Measurements from ENCODE around the gene ITGAX.

ITGAX gene

DNA sequence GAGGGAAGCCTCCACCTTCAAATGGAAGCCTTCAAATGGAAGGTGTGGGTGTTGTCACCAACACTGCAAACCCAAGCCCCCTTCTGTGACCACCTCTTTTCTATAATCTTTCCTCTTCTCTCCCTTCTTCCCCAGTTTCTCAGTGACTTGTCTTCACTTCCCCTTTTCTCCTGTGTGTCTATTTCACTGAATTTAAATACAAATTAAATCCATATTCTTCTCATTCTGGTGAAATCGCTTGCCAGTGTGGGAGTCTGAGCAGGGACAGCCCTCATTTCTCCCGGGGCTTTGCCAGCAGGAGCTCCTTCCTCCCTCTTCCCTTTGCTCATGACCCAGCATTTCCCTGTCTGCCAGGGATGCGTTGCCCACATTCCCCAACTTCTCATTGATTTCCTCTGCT is 6.4 kb upstream of the ITGAX start:
- DNase-seq (ENCODE audit: low read depth, low spot score) = no peak

DNA sequence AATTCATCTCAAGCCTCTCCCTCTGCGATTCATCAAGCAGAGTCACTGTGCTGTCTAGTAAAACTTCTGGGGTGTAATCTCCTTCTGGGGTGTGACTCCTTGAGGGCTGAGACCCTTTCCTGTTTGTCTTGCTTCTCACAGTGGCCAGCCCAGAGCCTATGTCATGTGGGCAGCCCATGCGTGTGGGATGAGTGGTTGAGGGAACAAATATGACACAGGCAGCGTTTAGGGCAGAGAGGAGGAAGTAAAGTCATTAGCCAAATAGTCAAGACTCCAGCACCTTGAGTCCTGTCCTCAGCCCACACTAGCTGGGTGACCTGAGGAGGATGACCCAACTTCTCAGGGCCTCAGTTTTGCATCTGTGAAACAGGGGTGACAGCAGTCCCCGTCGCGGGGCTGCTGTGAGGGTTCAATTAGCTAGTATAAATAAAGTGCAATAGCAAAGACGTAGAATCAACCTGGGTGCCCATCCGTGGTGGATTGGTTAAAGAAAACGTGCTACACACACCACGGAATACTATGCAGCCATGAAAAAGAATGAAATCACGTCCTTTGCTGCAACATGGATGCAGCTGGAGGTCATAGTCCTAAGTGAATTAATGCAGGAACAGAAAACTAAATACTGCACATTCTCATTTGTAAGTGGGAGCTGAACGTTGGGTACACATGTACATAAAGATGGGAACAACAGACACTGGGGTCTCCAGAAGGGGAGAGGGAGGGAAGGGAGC is 4.5 kb upstream of the ITGAX start:
- no peak for DNase-seq (ENCODE audit: low read depth, low spot score)

DNA sequence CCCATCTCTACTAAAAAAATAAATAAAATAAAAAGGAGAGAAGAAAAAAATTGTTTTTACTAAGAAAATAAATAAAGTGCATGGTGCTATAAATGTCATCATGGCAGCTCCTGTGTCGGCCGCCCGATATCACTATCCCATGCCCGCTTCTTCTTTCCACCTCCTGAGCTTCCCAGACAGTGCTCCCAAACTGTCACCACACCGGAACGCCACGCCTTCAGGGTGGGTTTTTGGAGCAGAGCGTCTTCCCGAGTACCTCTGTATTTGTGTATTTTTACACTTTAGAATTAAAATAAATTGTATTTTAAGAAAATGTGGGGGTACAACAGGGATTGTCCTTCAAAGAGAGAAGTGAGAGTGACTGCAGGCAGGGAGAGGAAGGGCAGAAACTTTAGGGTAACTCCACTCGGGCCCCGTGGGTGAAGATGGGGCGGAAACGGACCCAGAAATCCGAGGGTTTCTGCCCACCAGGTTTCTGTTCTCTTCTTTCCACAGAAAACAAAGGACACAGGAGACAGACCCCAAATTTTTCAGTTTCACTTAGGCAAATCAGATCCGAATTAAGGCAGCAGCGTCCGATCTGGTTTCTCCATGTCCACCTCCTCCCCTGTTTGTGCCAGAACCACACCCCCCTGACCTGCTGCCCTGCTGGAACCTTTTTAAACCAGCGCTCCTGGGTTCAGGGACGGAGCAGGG is 3.6 kb upstream of the ITGAX start:
- no peak for DNase-seq (ENCODE audit: low read depth, low spot score)

DNA sequence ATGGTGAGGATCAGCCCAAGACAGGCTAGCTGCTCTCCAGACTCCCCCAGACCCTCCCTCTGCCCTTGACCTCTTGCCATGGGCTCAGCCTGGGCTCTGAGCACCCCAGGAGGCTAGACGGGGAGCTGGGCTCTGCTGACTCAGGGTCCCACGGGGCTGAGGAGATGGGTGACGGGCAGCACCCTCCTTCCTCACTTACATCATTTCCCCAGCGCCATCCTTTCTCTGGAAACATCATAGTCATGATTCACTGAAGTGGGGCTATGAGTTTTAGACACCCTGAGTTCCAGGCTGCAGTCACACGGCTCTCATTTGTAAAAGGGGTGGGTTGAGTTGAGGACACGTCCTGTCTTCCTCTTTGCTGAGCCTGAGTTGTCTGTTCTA is 3.0 kb upstream of the ITGAX start:
- no peak for DNase-seq (ENCODE audit: low read depth, low spot score)

DNA sequence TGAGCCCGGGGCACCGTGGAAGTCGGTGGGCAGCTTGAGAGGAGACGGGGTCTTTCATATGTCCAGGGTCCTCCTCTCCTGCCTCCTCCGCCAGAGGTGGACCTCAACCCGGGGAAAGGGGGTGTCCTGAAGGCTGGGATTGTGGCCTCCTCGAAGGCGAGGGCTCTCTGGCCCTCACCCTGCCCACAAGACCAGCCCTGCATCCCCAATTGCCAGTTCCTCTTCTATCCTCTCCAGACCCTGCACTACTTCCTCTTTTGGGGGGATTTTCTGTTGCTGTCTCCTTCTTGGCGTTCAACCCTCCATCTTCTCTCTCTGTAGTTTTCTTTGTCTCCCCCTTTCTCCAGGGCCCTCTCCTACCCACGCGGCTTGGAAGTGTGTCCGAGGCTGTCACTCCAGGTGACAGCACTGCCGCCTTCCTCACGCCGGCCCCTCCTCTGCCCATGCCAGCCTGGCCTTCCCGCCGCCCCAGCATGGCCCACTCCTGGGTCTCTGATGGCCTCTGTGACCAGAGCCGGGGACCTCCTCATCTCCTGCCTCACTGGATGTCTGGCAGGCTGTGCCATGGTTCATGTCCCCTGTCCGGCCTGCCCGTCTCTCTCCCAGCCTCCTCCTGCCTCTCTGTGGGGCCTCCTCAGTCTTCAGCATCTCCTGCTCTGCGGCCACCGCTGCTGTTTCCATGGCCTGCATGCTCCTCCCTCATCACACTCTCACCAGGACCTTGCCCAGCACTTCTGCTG is 2.4 kb upstream of the ITGAX start:
- no peak for DNase-seq (ENCODE audit: low read depth, low spot score)

DNA sequence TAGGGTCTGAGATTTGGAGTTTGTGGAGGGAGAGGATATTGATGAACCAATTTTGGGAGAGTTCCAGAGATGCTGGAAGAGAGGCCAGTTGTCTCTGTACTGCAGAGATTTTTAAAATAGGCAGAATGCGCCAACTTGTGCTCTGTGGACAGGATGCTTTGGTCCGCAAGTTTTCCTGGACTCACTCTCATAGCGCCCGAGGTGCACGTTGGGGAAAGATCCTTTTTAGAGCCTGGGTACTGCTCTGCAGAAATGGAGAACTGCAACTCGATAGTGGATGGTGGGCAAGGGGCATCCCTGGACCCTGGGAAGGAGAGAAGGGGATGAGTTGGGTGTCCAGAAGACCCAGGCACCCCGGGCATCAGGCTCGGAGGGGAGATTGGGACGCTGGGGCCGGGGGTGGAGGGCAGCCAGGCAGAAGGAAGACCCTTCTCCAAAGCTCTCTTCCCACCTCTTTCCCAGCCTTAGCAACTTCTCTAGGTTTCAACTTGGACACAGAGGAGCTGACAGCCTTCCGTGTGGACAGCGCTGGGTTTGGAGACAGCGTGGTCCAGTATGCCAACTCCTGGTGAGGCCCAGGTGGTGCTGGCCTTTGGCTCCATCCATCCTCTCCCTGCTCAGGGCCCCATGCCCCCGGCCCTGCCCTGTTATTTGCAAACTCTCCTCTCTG is 590 bp downstream of the ITGAX start:
- DNase-seq (ENCODE audit: low read depth, low spot score) = no peak

DNA sequence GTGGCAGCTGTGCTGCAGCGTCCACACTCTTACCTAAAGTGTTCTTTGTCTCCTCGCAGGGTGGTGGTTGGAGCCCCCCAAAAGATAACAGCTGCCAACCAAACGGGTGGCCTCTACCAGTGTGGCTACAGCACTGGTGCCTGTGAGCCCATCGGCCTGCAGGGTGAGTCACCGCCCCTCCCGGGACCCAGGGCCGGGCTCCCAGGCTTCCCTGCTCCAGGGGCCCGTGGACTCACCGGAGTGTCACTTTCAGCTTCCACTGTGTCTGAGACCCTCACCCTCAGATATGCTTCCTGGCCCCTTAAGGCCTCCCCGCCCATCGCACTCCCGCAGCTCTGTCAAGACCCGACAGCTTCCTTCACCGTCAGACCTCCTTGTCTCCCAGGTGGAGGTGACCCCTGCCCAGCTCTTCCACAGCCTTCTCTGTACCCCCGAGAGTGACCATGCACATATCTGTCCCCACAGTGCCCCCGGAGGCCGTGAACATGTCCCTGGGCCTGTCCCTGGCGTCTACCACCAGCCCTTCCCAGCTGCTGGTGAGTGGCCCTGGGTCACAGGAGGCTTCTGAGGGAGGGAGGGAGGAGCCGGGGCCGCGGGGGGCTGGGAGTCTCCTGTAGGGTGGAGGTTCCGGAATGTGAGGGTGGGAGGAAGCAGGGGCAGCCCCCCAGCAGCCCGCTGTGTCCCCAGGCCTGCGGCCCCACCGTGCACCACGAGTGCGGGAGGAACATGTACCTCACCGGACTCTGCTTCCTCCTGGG is 1.8 kb downstream of the ITGAX start:
- DNase-seq (ENCODE audit: low read depth, low spot score) = no peak

DNA sequence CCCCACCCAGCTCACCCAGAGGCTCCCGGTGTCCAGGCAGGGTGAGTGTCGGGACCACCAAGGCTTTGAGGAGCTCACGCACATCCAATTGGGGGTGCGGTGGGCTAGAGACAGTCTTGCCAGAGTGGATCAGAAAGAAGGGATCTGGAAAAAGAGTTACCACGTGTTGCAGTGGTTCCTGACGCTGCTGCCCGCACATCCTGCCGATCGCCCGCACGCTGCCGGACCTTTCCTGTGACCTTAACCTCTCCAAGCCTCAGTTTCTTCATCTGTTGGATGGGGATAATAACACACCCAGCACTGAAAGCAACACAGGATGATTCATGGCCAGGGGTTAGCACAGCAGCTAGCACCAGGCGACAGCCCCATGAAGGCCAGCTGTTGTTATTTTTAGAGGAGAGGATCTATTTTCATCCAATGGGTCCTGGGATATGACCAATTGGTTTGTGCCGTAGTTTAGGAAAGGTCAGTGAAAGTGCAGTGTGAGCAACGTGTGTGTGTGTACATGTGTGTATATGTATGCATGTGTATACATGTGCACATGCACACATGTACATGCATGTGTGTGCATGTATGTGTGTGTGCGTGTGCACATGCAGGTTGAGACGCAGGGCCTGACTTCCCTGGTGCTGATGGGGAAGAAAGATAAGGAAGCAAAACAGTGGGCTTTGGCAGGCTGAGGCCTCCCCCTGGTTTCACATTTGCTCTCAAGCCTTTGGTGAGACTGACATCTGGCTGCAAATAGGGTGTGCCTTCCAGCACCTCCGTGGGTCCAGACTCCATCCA is 2.5 kb downstream of the ITGAX start:
- DNase-seq (ENCODE audit: low read depth, low spot score) = no peak

DNA sequence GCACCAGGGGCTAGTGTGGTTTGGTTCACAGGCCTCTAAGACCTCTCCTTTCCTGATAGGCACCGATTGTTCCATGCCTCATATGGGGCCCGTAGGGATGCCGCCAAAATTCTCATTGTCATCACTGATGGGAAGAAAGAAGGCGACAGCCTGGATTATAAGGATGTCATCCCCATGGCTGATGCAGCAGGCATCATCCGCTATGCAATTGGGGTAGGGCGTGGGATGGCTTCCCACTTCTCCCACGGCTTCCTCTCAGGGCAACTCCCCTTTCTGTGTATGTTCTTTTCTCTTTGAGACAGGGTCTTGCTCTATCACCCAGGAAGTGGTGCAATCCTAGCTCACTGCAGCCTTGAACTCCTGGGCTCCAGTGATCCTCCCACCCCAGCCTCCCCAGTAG is 5.3 kb downstream of the ITGAX start:
- no peak for DNase-seq (ENCODE audit: low read depth, low spot score)

DNA sequence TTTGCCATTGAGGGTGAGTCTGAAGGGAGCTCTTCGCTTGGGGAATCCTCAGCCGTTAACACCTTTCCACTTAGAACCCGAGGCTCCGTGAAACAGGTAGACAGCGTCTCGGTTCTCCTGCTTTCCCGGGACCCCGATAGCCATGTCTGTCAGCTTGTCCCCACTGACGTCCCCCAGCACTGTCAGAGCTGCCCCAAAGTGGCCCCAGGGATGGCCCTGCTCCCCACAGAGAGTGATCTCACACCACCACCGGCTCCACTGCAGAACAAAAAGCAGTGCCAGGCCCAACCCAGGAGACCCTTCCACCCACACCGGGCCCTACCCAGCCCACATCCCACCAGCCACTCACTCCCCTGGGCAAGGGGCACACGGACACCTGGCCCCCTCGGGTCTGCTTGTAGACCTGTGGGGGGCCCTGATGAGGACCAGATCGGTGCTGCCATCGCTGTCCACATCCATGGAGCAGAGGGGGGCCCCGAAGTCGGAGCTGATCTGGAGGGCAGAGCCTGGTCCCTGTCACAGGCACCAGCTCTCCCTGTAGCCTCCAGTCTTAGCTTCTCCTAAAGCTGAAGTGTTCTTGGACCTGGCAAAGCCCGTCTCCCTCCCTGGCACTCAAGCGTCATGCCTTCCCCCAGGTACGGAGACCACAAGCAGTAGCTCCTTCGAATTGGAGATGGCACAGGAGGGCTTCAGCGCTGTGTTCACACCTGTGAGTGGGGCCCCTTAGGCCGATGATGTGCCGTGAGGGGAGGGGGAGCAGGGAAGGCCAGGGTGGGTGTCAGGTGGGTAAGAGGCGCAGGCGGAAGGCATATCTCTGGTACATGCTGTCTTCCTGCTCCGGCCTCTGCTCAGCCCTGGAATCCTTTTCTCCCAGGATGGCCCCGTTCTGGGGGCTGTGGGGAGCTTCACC is 6.5 kb downstream of the ITGAX start:
- DNase-seq (ENCODE audit: low read depth, low spot score) = no peak

DNA sequence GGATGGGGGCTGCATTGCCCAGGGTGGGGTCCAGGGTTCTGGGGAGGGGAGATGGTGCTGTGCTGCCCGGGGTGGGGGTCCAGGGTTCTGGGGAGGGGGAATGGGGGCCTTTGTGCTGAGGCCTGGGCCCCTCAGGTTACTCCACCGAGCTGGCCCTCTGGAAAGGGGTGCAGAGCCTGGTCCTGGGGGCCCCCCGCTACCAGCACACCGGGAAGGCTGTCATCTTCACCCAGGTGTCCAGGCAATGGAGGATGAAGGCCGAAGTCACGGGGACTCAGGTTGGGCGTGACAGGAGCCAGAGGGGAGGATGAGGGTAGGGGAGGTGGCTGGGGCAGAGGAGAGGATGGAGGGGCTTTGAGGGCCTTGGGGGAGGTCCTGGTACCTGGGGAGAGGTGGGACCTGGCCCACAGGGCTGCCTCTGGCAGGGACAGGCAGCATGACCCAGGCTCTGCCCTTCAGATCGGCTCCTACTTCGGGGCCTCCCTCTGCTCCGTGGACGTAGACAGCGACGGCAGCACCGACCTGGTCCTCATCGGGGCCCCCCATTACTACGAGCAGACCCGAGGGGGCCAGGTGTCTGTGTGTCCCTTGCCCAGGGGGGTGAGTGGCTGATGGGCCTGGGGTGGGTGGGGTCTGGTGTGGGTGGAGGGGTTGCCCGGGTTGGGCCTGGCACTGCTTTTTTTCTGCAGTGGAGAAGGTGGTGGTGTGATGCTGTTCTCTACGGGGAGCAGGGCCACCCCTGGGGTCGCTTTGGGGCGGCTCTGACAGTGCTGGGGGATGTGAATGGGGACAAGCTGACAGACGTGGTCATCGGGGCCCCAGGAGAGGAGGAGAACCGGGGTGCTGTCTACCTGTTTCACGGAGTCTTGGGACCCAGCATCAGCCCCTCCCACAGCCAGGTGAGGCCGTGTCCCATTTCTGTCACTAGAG is 7.8 kb downstream of the ITGAX start:
- no peak for DNase-seq (ENCODE audit: low read depth, low spot score)

DNA sequence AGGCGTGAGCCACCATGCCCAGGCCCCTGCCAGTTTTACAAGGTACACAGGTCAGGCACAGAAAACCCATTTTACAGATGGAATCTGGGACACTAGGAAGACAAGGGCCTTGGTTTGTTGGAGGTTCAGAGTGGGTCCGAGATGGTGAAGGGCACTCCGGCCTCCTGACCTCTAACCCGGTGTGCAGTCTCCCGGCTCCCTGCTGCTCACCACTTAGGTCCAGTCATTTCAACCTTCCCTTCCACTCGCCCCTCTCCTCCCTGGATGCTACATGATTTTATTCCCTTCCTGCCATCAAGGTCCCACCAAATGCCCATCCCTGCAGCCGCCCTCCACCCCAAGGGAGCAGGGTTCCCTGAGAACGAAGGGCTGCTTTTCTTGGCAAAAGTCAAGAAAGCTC is 8.7 kb downstream of the ITGAX start:
- DNase-seq (ENCODE audit: low read depth, low spot score) = no peak

DNA sequence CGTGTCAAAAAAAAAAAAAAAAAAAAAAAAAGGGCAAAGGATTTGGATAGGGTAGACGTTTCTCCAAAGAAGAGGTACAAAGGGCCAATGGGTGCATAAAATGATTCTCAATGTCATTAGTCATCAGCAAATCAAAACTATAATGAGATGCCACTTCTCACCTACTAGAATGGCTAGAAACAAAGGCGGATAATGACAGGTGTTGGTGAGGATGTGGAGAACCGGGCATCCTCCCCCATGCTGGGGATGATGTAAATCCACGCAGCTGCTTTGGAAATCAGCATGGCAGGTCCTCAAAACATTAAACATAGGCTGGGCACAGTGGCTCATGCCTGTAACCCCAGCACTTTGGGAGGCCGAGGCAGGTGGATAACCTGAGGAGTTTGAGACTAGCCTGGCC is 9.4 kb downstream of the ITGAX start:
- DNase-seq (ENCODE audit: low read depth, low spot score) = no peak

DNA sequence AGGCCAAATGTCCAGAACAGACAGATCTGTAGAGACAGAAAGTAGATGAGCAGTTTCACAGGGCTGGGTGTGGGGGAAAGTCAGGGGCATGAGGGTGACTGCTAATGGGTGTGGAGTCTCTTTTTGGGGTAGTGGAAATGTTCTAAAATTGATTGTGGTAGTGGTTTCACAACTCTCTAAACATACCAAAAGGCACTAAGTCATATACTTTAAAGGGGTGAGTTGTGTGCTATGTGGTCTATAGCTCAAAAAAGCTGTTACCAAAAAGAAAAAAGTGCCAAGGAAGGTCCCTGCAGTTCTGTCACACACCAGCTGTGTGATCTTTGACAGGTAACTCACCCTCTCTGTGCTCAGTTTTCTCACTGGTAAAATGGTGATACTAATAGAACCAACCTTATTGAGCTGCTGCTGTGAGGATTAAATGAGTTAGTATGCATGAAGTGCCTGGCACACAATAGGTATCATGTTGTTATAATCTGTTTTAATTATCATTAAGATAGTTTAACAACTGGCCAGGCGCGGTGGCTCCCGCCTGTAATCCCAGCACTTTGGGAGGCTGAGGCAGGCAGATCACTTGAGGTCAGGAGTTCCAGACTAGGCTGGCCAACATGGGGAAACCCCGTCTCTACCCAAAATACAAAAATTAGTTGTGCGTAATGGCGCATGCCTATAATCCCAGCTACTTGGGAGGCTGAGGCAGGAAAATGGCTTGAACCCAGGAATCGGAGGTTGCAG is 10.3 kb downstream of the ITGAX start:
- DNase-seq (ENCODE audit: low read depth, low spot score) = no peak

DNA sequence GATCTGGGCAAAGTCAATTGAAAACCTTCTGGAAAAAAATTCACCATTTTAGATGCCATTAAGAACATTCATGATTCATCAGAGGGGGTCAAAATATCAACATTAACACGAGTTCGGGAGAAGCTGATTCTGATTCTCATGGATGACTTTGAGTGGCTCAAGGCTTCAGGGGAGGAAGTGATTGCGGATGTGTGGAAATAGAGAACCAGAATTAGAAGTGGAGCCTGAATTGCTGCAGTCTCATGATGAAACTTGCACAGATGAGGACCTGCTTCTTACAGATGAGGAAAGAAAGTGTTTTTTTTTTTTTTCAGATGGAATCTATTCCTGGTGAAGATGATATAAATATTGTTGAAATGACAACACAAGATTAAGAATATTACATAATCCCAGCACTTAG is 12.9 kb downstream of the ITGAX start:
- no peak for DNase-seq (ENCODE audit: low read depth, low spot score)

DNA sequence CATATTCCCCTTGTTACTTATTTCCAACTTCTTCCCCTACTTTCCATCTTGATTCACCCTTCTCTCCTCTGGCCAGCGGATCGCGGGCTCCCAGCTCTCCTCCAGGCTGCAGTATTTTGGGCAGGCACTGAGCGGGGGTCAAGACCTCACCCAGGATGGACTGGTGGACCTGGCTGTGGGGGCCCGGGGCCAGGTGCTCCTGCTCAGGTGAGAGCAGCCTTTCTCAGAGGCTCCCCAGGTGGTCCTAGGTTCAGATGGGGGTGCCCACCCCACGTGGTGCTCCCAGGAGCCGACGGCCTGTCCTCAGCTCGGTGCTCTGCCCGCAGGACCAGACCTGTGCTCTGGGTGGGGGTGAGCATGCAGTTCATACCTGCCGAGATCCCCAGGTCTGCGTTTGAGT is 16.0 kb downstream of the ITGAX start:
- DNase-seq (ENCODE audit: low read depth, low spot score) = no peak

DNA sequence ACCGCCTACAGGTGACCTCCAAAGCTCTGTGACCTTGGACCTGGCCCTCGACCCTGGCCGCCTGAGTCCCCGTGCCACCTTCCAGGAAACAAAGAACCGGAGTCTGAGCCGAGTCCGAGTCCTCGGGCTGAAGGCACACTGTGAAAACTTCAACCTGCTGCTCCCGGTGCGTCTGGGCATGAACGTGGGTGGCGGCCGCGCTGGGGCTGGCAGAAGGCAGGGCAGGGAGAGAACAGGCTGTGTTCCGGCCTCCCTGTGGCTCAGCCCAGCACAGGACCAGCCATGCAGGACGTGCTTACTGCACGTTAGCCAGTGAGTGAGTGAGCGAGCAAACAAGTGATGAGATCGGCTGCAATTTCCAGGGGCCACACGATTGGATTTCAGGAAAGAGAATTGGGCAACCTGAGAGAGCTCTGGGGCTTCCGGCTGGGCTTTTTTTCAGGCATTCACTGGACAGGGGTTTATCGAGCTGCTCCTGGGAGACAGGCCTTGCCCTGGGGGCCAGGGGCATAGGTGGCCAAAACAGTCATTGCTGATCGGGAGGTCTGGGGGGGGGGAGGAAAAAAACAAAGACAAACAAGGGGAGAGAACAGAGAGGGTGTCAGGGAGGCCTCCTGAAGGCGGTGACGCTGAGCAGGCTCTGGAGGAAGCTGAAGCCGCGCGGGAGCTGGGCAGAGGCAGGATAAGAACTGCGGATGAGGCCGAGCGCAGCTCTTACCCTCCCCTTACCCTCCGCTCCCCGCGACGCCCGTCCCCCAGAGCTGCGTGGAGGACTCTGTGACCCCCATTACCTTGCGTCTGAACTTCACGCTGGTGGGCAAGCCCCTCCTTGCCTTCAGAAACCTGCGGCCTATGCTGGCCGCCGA is 16.9 kb downstream of the ITGAX start:
- no peak for DNase-seq (ENCODE audit: low read depth, low spot score)
